GM19455 (cell line): ENCODE data around the gene SAMD13.

Experiments
- ATAC-seq: cut with Tn5 transposase; IDR thresholded peaks from one replicate; pipeline ENCODE4 v1.9.1; 2021; ENCODE audit not compliant: unreplicated experiment

SAMD13 gene, protein sequence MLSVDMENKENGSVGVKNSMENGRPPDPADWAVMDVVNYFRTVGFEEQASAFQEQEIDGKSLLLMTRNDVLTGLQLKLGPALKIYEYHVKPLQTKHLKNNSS

DNA sequence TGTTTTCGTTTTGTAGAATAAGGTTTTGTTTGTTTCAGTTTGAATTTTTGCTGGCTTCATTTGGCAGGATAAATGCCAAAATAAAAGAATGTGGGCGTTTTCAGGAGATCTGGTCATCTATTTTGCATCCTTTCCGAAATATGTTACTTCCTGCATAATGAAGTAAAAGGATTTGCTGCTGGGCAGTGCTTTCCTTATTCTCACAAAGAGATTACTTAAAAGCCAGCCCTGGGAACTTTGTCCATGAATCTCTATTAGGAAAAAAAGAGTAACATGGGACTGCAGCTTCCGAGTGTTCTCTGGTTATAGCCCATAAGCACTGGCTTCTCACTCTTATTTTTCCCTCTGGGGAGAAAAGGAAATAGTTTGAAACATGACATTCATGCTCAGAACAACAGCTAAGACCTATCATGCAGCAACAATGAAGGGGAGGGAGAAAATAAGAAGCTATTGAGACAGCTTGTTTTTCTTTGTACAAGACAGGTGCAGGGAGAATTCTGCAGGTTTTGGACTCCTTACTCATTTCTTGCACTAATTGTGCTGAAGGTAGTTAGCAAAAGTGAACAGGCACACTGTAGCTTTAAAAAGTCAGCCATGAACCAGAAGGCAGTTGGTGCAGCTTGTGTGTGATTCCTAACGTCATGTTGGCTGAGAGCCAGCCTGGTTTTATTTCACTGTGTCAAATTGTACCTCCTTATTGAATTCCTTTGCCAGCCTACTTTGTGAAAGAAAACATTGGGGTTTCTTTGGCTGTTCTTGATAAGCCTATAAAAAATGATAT, at the start of gene SAMD13:
Gene SAMD13 (plus strand): TSS at position 705 of the 781 bp plus-strand sequence. CDS start 1,527 bp downstream, outside the sequence.
- no peak for ATAC-seq

DNA sequence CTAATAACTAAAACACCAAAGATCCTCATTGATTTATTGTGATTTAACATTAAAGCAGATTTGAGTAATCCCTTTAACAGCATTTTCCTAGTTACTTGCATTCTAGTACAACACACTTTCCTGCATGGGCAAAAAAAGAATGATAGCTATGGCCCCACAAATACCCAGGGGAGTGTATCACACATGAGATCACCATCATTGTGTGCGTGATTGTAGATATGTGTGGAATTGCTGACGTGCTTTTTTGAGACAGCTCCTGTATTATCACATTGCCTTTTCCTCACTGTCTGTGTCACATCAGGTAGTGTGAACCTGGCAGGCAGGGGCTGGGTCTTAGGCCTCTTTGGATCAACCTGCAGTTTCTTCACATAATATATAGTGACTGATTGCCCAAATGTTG, 48.5 kb upstream of the SAMD13 start:
- ATAC-seq, result no peak

DNA sequence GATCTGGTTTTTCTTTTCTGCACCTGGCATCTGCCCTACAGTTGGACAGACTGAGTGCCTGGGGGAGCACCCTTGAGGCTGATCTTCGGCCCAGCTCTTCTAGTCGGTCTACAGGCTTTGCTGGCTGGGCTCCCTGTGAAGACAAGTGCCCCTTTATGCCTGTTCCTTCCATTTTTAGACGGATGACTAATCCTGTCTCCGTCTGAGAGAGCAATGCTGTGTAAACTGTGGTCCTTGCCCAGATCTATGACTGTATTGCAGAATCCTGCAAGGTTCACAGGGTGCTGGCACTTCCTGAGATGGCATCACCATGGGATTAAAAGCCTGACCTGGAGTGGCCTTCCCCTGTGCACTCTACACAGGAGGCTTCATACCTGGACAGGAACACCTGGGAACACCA, 47.6 kb upstream of the SAMD13 start:
- ATAC-seq, result no peak

DNA sequence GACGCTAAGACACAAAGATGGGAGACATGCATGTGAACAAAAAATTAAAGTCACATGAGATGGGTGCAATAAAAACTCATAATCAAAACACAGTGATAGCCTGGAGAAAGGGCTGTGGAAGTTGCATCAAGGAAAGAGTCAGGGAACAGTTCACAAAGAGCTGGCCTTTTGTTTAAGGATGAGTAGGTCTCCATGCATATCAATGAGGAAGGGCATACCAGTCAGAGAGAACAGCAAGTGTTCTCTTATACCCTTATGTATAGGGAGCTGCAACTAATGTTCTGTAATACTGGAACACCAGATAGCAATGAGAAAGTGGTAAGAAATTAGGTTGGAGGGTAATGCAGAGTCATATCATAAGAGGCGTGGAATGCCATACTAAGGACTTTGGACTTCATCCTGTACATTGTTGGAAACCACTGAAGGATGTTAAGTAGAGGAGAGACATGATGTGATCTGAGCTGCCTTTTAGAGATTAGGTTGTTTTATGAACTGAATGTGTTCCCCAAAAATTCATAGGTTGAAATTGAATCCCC, 46.7 kb upstream of the SAMD13 start:
- ATAC-seq, result no peak

DNA sequence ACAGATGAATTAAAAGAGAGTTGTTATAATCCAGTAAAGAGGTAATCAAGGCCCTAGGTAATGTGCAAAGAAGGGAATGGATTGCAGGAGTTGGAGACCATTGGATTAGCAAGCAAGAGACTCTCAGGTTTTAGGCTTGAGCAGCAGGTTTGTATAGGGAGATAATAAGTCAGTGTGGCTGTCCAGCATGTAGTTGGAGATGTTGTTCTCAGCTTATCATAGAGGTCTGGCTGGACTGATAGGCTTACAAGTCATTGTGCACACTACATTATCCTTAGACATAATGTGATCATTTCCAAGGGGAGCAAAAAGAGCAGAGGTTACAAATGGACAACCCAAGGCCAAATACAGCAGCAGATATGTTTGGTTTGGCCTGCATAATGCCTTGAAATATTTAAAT, 45.9 kb upstream of the SAMD13 start:
- no peak for ATAC-seq

DNA sequence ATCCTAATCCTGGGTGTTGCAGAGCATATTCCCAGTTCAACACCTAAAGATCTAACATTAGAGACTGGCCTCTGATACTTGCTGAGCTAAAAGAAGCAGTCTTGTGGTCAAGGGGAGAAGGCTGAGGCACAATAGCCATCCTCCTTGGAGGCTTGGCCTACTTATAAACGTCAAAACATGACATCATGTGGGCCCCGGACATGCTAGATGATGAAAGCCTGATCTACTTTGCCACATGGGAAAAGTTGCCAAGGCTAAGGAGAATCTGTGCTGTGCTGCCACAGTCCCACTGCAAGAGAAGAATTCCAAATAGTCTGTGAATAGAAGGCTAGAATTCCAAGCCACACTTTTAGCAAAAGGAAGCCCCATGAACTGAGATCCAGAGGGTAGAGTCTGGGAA, 43.9 kb upstream of the SAMD13 start:
- no peak for ATAC-seq

DNA sequence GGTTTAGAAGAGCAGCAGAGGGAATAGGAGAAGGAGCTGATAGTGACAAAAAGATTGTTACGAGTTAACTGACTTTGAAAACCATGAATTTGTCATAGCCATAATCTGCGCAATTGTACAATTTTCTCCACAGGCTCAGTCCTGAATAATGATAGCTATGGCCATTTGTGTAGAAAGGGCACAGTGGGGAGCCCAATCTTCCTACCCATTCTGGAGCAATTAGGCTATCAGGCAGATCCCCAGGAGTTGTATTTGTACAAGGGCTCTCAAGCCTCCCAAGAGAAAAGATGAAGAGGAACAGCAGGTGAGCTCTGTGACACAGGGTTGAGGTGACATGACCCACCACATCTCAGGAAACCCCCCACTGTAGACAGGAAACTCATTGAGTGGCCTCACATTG, 42.1 kb upstream of the SAMD13 start:
- ATAC-seq, result no peak

DNA sequence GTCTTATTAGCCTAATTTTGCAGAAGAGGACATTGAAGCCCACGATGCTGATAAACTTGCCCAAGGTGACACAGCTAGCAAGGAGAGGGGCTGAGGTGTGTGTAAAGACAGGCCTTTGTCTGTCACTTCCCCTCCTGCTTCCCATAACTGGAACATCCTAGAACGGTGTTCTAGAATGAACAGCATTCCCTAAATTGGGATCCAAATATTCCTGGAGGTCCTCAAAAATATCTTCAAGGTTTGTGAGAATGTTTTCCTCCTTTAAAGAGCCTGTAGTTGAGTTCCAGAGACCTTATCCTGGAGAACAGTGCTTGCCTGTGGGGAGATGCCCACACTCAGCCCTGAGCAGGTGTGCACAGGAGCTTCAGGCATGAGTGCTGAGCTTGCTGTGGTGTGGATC, 41.5 kb upstream of the SAMD13 start:
- ATAC-seq, result no peak

DNA sequence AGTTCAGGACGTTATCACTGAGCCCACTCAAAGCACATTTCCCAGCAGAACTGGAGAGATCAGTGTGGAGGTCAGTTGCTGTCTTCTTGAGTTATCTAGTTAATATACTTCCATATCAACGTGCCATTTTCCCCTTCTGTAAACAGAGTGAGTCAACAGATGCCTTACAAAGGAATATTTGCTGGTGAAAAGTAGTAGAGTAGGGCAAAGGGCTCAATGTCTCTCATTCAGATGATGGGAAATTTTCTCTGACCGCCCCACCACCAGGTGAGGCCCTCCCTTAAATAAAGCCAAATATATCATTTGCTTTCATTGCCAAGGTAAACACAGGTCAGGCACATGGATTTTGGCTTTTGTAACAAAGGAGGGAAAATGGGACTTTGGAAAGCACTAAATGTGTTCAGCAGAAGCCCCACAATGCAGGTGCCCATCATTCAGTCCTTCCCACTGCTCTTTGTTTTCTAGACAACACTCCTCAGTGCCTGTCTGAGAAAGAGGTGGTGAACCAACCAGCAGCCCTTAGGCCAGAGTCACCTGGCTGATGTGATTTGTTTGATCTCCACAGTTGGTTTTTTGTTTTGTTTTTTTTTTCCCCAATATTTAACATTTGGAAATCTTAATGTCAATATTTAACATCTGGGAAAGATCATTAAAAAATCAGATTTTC, 40.5 kb upstream of the SAMD13 start:
- ATAC-seq, result no peak

DNA sequence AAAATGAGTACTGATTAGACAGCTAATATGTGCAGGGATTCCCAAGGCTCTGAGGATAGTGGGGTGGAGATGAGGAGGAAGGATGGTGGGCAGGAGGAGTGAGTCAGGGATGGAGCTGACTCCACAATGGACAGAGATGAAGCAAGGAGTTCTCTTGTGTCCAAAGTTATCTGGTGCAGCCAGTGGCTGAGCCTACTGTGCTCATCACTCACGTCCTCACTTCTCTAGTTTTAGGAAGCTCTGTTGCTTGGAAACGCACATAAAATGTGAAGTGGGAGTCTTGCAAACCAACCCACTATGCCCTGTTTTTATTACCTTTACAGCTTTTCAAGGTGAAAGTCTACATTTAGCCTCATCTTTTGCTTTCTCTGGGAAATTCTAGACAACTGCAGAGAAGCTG, 36.5 kb upstream of the SAMD13 start:
- no peak for ATAC-seq

DNA sequence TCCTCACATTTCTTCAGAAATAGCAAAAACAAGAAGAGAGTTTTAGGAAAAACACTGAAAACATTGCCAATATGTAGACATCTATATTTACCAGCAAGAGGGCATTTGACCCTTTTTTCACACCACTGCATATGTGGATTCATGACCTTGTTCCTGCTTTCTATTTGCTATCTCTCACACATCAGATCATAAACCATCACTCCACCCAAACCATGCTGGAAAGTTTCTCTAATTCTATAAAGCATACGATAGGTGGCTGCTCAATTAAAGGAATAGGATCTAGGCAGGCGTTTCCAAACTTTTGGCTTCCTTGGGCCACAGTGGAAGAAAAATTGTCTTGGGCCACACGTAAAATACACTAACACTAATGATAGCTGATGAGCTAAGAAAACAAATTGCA, 35.6 kb upstream of the SAMD13 start:
- no peak for ATAC-seq

DNA sequence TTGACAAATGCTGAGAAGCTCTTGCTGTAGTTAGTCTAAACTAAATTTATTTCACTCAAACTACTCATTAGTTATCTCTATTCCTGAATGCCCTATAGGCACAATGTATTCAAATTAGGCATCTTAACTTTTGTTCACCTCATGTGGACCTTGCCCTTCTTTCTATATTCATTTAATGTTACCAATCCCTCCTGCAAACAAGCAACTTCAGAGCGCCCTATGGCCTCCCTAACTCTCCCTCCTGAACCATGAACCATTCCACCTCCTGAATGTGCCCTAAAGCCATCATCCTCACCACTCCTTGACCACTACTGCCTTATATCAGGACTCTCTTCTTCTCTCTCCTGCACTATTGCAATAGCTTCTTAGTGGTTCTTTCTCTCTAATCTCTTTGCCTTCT, 34.8 kb upstream of the SAMD13 start:
- no peak for ATAC-seq

DNA sequence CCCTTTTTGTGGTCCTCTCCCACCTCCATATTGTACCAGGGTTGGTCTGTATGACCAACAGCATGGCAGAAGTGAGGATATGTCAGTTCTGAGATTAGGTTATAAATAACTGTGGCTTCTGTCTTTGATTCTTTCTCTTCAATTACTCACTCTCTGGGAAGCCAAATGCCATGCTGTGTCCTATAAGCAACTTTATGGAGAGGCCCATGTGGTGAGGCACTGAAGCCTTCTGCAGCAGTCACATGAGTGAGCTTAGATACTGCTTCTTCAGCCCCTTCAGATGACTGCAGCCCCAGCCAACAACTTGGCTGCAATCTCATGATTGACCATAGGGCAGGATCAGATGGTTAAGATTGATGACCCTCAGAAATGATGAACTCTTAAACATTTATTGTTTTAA, 34.0 kb upstream of the SAMD13 start:
- no peak for ATAC-seq

DNA sequence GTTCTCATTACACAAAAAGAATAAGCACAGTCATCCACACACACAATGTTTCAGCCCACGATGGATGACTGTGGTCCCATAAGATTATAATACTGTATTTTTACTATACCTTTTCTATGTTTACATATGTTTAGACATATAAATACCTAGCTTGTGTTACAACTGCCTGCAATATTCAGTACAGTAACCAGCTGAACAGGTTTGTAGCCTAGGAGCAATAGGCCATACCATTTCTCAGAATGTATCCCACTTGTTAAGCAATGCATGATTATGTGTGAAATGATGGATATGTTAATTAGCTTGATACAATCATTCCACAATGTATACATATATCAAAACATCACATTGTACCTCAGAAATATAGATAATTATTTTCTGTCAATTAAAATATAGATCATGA, 33.2 kb upstream of the SAMD13 start:
- no peak for ATAC-seq

DNA sequence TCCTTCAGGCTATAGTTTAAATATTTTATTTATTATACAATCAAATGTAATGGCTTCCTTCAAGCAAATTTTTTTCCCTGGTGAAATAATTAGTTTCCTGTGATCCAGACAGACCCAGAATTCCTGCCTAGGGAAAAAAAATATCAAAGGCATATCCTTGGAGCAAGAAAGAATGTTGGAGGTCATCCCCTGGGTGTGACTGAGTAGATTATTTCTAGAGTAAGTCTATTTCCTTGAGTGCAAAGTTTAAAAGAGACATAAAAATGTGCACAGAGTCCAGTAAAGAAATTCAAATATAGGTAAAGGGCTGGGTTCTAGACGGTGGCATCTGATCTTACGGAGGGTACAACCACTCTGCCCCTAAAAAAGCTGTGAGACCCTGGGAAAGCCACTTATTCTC, 32.2 kb upstream of the SAMD13 start:
- ATAC-seq, result no peak

DNA sequence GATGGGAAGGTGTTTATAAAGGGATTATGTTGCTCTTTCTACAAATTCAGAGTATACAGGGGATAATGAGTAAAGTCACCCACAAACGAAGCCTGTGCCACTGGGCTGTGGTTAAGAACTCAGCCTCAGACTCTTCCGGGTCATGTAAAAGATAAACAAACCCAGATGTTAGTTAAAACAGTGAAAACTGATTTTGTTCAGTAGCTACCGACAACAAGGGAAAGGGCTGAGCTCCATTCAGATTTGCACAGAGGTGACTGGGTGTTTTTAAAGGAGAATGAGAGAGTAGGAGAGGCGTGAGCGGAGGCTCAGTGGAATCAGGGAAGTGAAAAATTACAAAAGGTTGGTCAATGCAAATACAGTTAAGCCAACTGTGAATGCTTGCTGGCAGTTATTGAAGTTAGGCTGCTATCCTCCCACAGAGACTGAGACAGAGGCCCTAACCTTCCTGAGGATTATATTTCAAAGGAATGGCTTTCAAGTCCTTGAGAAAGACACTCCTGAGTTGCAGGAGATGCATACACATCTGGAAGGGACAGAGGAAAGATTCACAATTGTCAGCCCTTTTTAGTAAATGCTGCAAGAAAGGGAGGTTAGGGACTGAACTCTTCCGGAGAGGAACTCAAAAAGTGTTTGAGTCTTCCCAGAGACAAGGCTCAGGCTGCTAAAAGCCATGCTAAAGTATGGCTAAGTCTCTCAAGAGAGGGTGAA, 29.9 kb upstream of the SAMD13 start:
- ATAC-seq, result peak; percentile 98

DNA sequence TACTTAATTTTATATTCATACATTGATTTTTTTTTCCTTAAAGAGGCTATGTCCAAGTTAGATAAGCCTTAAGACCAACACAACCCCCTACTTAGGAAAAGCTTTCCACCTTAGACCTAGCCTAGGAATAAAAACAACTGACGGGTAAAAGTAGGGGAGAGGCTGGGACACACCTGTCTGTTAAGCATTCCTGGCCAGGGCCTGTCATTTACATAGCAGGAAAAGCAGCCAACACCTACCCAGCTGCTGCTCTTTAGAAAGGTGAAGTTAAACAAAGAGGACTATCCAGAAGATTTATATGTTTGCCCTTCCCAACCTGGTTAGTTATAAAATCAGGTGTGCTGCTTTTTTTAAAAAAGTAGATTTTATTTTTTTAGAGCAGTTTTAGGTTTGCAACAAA, 29.1 kb upstream of the SAMD13 start:
- no peak for ATAC-seq

DNA sequence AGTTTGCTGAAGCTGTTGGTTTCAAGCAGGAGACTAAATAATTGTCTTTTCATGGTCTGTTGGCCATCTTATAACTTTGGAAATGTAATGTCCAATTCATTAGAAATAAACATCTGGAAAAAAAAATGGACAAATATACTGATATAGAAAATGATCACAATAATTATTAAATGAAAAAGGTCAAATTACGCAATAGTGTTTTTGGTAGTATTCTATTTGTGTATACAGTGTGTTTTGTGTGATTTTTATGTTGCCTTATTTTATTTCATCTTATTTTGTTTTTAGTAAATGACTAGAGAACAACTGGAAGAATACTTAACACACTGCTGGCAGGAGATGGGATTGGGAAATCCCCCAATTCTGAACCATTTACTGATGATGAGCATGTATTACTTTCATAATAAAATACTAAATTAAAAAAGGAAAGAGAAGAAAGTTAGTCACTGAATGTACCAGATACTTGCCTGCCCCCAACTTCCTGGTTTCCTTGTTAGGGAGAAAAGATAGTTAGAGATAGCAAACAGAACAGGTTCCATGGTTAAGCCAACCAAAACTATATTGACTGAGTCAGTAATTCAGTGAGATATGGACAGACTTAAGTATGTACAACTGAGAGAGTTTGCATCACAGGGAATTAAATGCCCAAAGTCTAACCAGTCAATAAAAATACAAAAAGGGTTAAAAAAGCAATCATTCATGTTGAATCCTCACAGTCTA, 24.0 kb upstream of the SAMD13 start:
- ATAC-seq, result no peak

DNA sequence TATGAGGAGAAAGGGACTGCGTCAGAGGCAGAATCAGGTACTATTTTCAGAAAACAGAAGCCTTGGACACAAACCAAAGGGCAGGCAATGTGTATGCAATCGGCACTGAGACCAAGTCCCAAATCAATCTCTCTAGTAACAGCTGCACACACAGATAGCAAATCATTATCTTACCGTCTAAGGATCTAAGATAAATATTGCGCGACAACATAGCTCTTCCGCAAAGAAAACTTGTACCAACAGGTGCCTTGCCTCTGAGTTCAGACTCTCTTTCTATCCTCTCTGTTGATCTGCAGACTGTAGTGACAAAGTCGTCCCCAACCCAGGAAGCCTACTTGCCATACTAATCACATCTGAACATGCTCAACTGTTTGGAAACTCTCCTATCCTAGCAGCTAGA, 22.6 kb upstream of the SAMD13 start:
- no peak for ATAC-seq

DNA sequence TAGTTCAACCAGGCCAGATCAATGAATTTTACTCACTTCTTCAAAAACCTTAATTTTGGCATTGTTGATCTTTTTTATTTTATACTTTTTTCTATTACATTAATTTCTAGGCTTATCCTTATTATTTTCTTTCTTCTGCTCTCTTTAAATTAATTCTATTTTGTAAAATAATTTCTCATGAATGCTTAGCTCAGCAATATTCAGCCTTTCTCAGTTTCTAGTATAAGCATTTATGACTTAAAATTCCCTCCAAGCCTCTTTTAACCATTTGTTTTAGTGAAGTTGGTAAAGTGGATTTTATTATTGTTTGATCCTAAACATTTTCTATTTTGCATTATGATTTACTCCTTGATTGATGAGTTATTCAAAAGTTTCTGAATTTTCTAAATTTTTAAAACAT, 20.6 kb upstream of the SAMD13 start:
- ATAC-seq, result no peak

DNA sequence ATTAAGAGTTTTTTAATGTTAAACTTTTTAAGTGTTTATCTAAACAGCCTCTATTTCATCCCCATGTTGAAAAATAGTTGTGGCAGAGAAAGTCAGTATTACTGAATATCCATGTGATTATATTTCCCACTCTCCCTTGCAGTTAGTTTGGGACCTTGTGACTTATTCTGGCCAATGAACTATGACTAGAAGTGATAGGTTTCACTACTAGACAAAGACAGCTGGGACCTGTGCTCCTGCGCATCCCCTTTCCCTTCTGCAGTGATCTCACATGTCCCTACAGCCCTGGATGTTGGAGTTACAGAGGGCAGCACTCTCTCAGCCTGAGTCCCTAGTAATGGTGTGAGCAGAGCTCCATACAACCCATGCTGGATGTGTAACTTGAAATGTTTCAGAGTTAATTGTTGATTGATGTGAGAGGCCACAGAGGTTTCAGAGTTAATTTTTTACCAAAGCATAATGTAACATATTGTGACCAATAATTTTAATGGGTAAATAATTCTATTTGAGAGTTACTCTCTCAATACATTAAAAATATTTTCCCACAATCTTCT, 18.7 kb upstream of the SAMD13 start:
- no peak for ATAC-seq
